HepG2 (cell line): Measurements from ENCODE around the gene SURF2. TPM values are rescaled to one million over a fixed set of nuclear protein-coding genes. Genes with fewer than 3 reads are reported as not detected.

Experiments used
- ETV6 ChIP-seq: sonication (generic); formaldehyde crosslinking; conservative IDR thresholded peaks from 2 replicates; pipeline ENCODE4 v1.4.0; 2020; ENCODE audit warnings: missing genetic modification reagents
- FOXO1 ChIP-seq: sonication (generic); formaldehyde crosslinking; IDR thresholded peaks from 2 replicates; pipeline ENCODE4 v1.4.0; 2020; ENCODE audit warnings: missing genetic modification reagents
- FOXP1 ChIP-seq, 2 experiments: fragments of 450-650 bp in 1 of 2; IDR thresholded peaks; 2 replicates each; pipeline ENCODE4 v1.6.1; 2017 to 2018; ENCODE audit warnings: antibody characterized with exemption in 1 of 2
- HOXA7 ChIP-seq: sonication (generic); formaldehyde crosslinking; IDR thresholded peaks from 2 replicates; pipeline ENCODE4 v1.8.1; 2022; ENCODE audit warnings: mild to moderate bottlenecking, missing genetic modification reagents, moderate library complexity
- LRRFIP1 ChIP-seq: sonication (generic); formaldehyde crosslinking; conservative IDR thresholded peaks from 2 replicates; pipeline ENCODE4 v1.4.0; 2020; ENCODE audit warnings: missing genetic modification reagents
- MTERF4 ChIP-seq: sonication (generic); formaldehyde crosslinking; IDR thresholded peaks from 2 replicates; pipeline ENCODE4 v1.8.0; 2023; ENCODE audit warnings: mild to moderate bottlenecking, missing genetic modification reagents
- NAIF1 ChIP-seq: sonication (generic); formaldehyde crosslinking; IDR thresholded peaks from 2 replicates; pipeline ENCODE4 v1.5.0; 2020; ENCODE audit warnings: mild to moderate bottlenecking, missing genetic modification reagents, borderline replicate concordance
- RBM39 ChIP-seq: fragments of 200-400 bp; formaldehyde crosslinking; IDR thresholded peaks from one replicate; pipeline ENCODE4 v1.6.1; 2018; ENCODE audit warnings: antibody characterized with exemption, mild to moderate bottlenecking, low read depth, low read length; ENCODE audit not compliant: poor library complexity, severe bottlenecking
- SMAD9 ChIP-seq: sonication (generic); formaldehyde crosslinking; IDR thresholded peaks from 2 replicates; pipeline ENCODE4 v1.5.1; 2020; ENCODE audit warnings: mild to moderate bottlenecking, missing genetic modification reagents
- ZBED4 ChIP-seq: sonication (generic); formaldehyde crosslinking; IDR thresholded peaks from 2 replicates; pipeline ENCODE4 v1.4.0; 2020; ENCODE audit warnings: missing genetic modification reagents, borderline replicate concordance
- ZBTB37 ChIP-seq: sonication (generic); formaldehyde crosslinking; IDR thresholded peaks from 2 replicates; pipeline ENCODE4 v1.4.0; 2020; ENCODE audit warnings: mild to moderate bottlenecking, missing genetic modification reagents
- ZNF17 ChIP-seq: sonication (generic); formaldehyde crosslinking; IDR thresholded peaks from 2 replicates; pipeline ENCODE4 v1.5.0; 2020; ENCODE audit warnings: mild to moderate bottlenecking, missing genetic modification reagents
- ZNF335 ChIP-seq: sonication (generic); formaldehyde crosslinking; IDR thresholded peaks from 2 replicates; pipeline ENCODE4 v1.4.0; 2020; ENCODE audit warnings: missing genetic modification reagents
- ZNF337 ChIP-seq: sonication (generic); formaldehyde crosslinking; IDR thresholded peaks from 2 replicates; pipeline ENCODE4 v1.5.1; 2020; ENCODE audit warnings: missing genetic modification reagents, low read depth, mild to moderate bottlenecking, borderline replicate concordance
- ZNF484 ChIP-seq: sonication (generic); formaldehyde crosslinking; IDR thresholded peaks from 2 replicates; pipeline ENCODE4 v1.5.1; 2020; ENCODE audit warnings: mild to moderate bottlenecking, low read depth, missing genetic modification reagents, borderline replicate concordance
- ZNF503 ChIP-seq: sonication (generic); formaldehyde crosslinking; IDR thresholded peaks from 2 replicates; pipeline ENCODE4 v1.4.0; 2020; ENCODE audit warnings: missing genetic modification reagents
- polyA plus RNA-seq, 8 experiments: library from polyadenylated mRNA; depleted of rRNA in 3 of 8; stranded (reverse) in 7 of 8; unstranded in 1 of 8; fragments of >200 nt; fragmentation: Illumina TruSeq in 4 of 8; extraction: Trizol in 4 of 8; gene quantifications; 2 replicates each; pipeline versions ENCODE4 v1.2.1 to v1.2.3, GENCODE V29; 2011 to 2016; ENCODE audit warnings: low read depth in 4 of 8, missing spikeins in 1 of 8, mixed read lengths in 1 of 8; ENCODE audit not compliant: insufficient read depth in 1 of 8
- total RNA-seq, 5 experiments: library from RNA; depleted of rRNA; stranded (reverse); fragments of >200 nt; fragmentation: Illumina TruSeq; extraction: Trizol; gene quantifications; 2 replicates each; pipeline ENCODE4 v1.2.3, GENCODE V29; 2016; ENCODE audit warnings: low read depth in 1 of 5

Gene SURF2
- total and polyA plus RNA-seq, 2 of the 13 experiments (the other 11 are each of a cell fraction or from before 2014, with no cell fraction given) = 6.3 to 13.6 TPM

GRCh38 chr9:133335924-133336811 is 20.2 kb upstream of the SURF2 start, which contains the start of gene SURF6 (continued):
- no peak for TF ChIP-seq MTERF4 (CRISPR knock-in tag)
- TF ChIP-seq ZNF17 (CRISPR knock-in tag) = 0 out of 2 replicates have a peak, but pooled peaks have one; percentile 24
- TF ChIP-seq ETV6 (CRISPR knock-in tag) = peak; percentile 93
- TF ChIP-seq ZNF337 (CRISPR knock-in tag) = peak; percentile 79; the same call in 1 of the 2 replicates
- TF ChIP-seq HOXA7 = no peak
- TF ChIP-seq NAIF1 (CRISPR knock-in tag) = peak; percentile 68; the same call in 1 of the 2 replicates
- TF ChIP-seq FOXP1 (IDR thresholded peaks at IDR 0.05) = no peak
- no peak for TF ChIP-seq FOXP1 (CRISPR knock-in tag; IDR thresholded peaks at IDR 0.05)
- peak; percentile 83; the same call in 1 of the 2 replicates for TF ChIP-seq ZNF503 (CRISPR knock-in tag)
- peak; percentile 82; the same call in 1 of the 2 replicates for TF ChIP-seq ZNF335 (CRISPR knock-in tag)
- no peak; the same call in 1 of the 2 replicates for TF ChIP-seq ZNF484 (CRISPR knock-in tag)
- no peak for TF ChIP-seq LRRFIP1 (CRISPR knock-in tag)
- TF ChIP-seq ZBED4 (CRISPR knock-in tag) = no peak
- no peak for TF ChIP-seq ZBTB37 (CRISPR knock-in tag)
- peak; percentile 97 for TF ChIP-seq RBM39
- TF ChIP-seq FOXO1 (CRISPR knock-in tag) = peak; percentile 77; the same call in 1 of the 2 replicates
- TF ChIP-seq SMAD9 = peak; percentile 28; the same call in 1 of the 2 replicates
